H9 (cell line): ENCODE data around the gene AIFM1. TPM values are rescaled to one million over a fixed set of nuclear protein-coding genes. Genes with fewer than 3 reads are reported as not detected.

Source experiments
- DNase-seq: peaks from one replicate; pipeline ENCODE4 v3.0.0-alpha.2; 2017
- H2AFZ ChIP-seq: one replicate; pipeline ENCODE4 v1.6.1; 2013; ENCODE audit warnings: mild to moderate bottlenecking, low read length, control low read depth, moderate library complexity
- H2AK5ac ChIP-seq: 2 replicates; pipeline ENCODE4 v1.6.1; 2013; ENCODE audit warnings: low read length, control low read depth, mixed read lengths; ENCODE audit not compliant: insufficient read length
- H2BK120ac ChIP-seq: one replicate; pipeline ENCODE4 v1.6.1; 2013; ENCODE audit warnings: low read depth, mild to moderate bottlenecking, low read length, control low read depth, inconsistent platforms; ENCODE audit not compliant: poor library complexity, severe bottlenecking
- H2BK12ac ChIP-seq: 2 replicates; pipeline ENCODE4 v1.6.1; 2013; ENCODE audit warnings: low read length, control low read depth, mixed read lengths, low read depth; ENCODE audit not compliant: insufficient read length
- H2BK15ac ChIP-seq: 2 replicates; pipeline ENCODE4 v1.6.1; 2013; ENCODE audit warnings: low read depth, low read length, control low read depth
- H2BK20ac ChIP-seq: one replicate; pipeline ENCODE4 v1.6.1; 2013; ENCODE audit warnings: low read depth, mild to moderate bottlenecking, low read length, control low read depth, inconsistent platforms; ENCODE audit not compliant: poor library complexity, severe bottlenecking
- H2BK5ac ChIP-seq: 2 replicates; pipeline ENCODE4 v1.6.1; 2013; ENCODE audit warnings: low read length, control low read depth, mixed read lengths; ENCODE audit not compliant: insufficient read length
- H3K14ac ChIP-seq: 2 replicates; pipeline ENCODE4 v1.6.1; 2013; ENCODE audit warnings: low read length, control low read depth; ENCODE audit not compliant: insufficient read depth
- H3K18ac ChIP-seq: 2 replicates; pipeline ENCODE4 v1.6.1; 2013; ENCODE audit warnings: low read depth, mild to moderate bottlenecking, mixed read lengths, low read length, control low read depth; ENCODE audit not compliant: insufficient read length
- H3K23ac ChIP-seq: 2 replicates; pipeline ENCODE4 v1.6.1; 2013; ENCODE audit warnings: low read length, control low read depth, mixed read lengths, low read depth; ENCODE audit not compliant: insufficient read length
- H3K23me2 ChIP-seq: 2 replicates; pipeline ENCODE4 v1.6.1; 2013; ENCODE audit warnings: low read depth, mild to moderate bottlenecking, mixed read lengths, low read length, control low read depth; ENCODE audit not compliant: insufficient read length, poor library complexity, severe bottlenecking
- H3K27ac ChIP-seq: 2 replicates; pipeline ENCODE4 v1.5.1; 2013; ENCODE audit warnings: low read length, control low read depth, mixed read lengths, low read depth; ENCODE audit not compliant: insufficient read length
- H3K27me3 ChIP-seq: 2 replicates; pipeline ENCODE4 v1.6.1; 2013; ENCODE audit warnings: low read length, control low read depth, inconsistent platforms; ENCODE audit not compliant: insufficient read depth
- H3K4ac ChIP-seq: 2 replicates; pipeline ENCODE4 v1.6.1; 2013; ENCODE audit warnings: low read depth, mild to moderate bottlenecking, control low read depth, inconsistent platforms, low read length, moderate library complexity
- H3K4me1 ChIP-seq: 2 replicates; pipeline ENCODE4 v1.6.1; 2013; ENCODE audit warnings: low read length, control low read depth, inconsistent platforms; ENCODE audit not compliant: insufficient read depth
- H3K4me2 ChIP-seq: 2 replicates; pipeline ENCODE4 v1.6.1; 2013; ENCODE audit warnings: low read length, control low read depth, mixed read lengths; ENCODE audit not compliant: insufficient read length, insufficient read depth
- H3K56ac ChIP-seq: 2 replicates; pipeline ENCODE4 v1.6.1; 2013; ENCODE audit warnings: low read depth, mild to moderate bottlenecking, mixed read lengths, low read length, control low read depth; ENCODE audit not compliant: insufficient read length
- H3K79me1 ChIP-seq: 2 replicates; pipeline ENCODE4 v1.6.1; 2013; ENCODE audit warnings: low read depth, mild to moderate bottlenecking, moderate library complexity, low read length, control low read depth, inconsistent platforms; ENCODE audit not compliant: insufficient read depth, poor library complexity, severe bottlenecking
- H3K79me2 ChIP-seq: 2 replicates; pipeline ENCODE4 v1.6.1; 2013; ENCODE audit warnings: low read length, control low read depth, inconsistent platforms; ENCODE audit not compliant: insufficient read depth
- H3K9ac ChIP-seq: 2 replicates; pipeline ENCODE4 v1.6.1; 2013; ENCODE audit warnings: low read length, control low read depth, mixed read lengths; ENCODE audit not compliant: insufficient read length; ENCODE audit errors: extremely low read depth
- H3K9me3 ChIP-seq: one replicate; pipeline ENCODE4 v1.6.1; 2013; ENCODE audit warnings: low read depth, low read length, inconsistent platforms; ENCODE audit not compliant: control insufficient read depth
- H3T11ph ChIP-seq: one replicate; pipeline ENCODE4 v1.6.1; 2013; ENCODE audit warnings: mild to moderate bottlenecking, low read length, control low read depth, inconsistent platforms
- H4K20me1 ChIP-seq: one replicate; pipeline ENCODE4 v1.6.1; 2013; ENCODE audit not compliant: control insufficient read depth, insufficient read length, insufficient read depth
- H4K5ac ChIP-seq: 2 replicates; pipeline ENCODE4 v1.6.1; 2013; ENCODE audit warnings: low read depth, mild to moderate bottlenecking, mixed read lengths, low read length, control low read depth; ENCODE audit not compliant: insufficient read length
- H4K8ac ChIP-seq: replicated peaks from 2 replicates; pipeline ENCODE4 v1.6.1; 2013; ENCODE audit warnings: low read length, control low read depth, mixed read lengths, low read depth; ENCODE audit not compliant: insufficient read length
- H4K91ac ChIP-seq: 2 replicates; pipeline ENCODE4 v1.6.1; 2013; ENCODE audit warnings: low read depth, mild to moderate bottlenecking, moderate library complexity, mixed read lengths, low read length, control low read depth; ENCODE audit not compliant: insufficient read length
- H3K27ac Mint-ChIP-seq, 3 experiments: 2 replicates in 2 of 3; 3 replicates in 1 of 3; pipeline ENCODE4 v1.8.0; 2020 to 2021; ENCODE audit warnings: mixed read lengths in 3 of 3, mild to moderate bottlenecking in 1 of 3, moderate library complexity in 1 of 3
- H3K27me3 Mint-ChIP-seq: 2 replicates; pipeline ENCODE4 v1.8.0; 2021; ENCODE audit warnings: low read depth, mild to moderate bottlenecking, moderate library complexity, mixed read lengths
- H3K36me3 Mint-ChIP-seq, 3 experiments: 2 replicates in 2 of 3; 3 replicates in 1 of 3; pipeline ENCODE4 v1.8.0; 2020 to 2021; ENCODE audit warnings: low read depth in 3 of 3, mixed read lengths in 3 of 3; ENCODE audit not compliant: insufficient read depth in 1 of 3
- H3K4me1 Mint-ChIP-seq, 2 experiments: 2 replicates each; pipeline ENCODE4 v1.8.0; 2020; ENCODE audit warnings: mixed read lengths in 2 of 2
- H3K4me3 Mint-ChIP-seq, 2 experiments: 2 replicates in 1 of 2; 3 replicates in 1 of 2; pipeline ENCODE4 v1.8.0; 2020 to 2021; ENCODE audit warnings: mild to moderate bottlenecking in 2 of 2, mixed read lengths in 2 of 2, moderate library complexity in 1 of 2
- H3K9me3 Mint-ChIP-seq, 2 experiments: 2 replicates in 1 of 2; 3 replicates in 1 of 2; pipeline ENCODE4 v1.8.0; 2020; ENCODE audit warnings: mild to moderate bottlenecking in 2 of 2, mixed read lengths in 2 of 2, moderate library complexity in 1 of 2
- CTCF ChIP-seq: fragments of 200-600 bp; sonication (generic); conservative IDR thresholded peaks from 3 replicates; pipeline ENCODE4 v1.8.0; 2021; ENCODE audit warnings: antibody characterized with exemption, mild to moderate bottlenecking
- WGBS: extraction: QIAGEN DNeasy Blood & Tissue Kit; methylation state at CpG from one replicate; pipeline ENCODE4 v1.1.7; 2013; ENCODE audit warnings: missing lambda C conversion rate, low lambda C conversion rate, mixed read lengths; ENCODE audit not compliant: insufficient read length; ENCODE audit errors: extremely low coverage; 5-methylcytosine and 5-hydroxymethylcytosine counted together
- total RNA-seq: library from RNA; stranded (reverse); gene quantifications from 2 replicates; pipeline ENCODE4 v1.2.1, GENCODE V29; 2021

The AIFM1 gene
- total RNA-seq, 1 experiment from 2014 or later, result 43.7 TPM

DNA sequence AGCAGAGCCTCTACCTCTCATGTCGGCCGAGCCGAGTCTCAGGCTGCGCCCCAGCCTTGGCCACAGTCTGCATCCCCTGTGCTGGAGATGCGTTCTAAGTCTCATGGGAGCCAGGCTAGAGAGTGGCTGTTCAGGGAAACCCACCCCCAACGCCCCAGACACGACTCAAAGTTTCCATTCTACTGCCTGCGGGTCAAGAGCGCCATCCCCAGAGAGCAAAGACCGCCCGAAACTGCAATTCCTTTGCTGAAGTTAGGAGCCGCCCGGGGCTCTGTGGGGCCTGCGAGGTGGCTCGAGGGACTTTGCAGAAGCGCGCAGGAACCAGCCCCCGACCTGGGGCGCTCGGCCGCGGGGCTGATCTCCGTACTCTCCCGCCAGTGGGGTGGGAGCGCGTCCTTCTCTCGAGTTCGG, 45.3 kb downstream of the AIFM1 start:
- no peak overlapping the region for H3K9ac ChIP-seq
- no peaks in the 10 kb centered on the region for H4K20me1 ChIP-seq
- H3K4me3 Mint-ChIP-seq, result peak overlapping the region; percentile 47 to 83
- H3T11ph ChIP-seq, result no peak overlapping the region
- H4K5ac ChIP-seq, result no peak overlapping the region
- no peaks in the 10 kb centered on the region for H3K79me2 ChIP-seq
- H3K27ac ChIP-seq, result no peak overlapping the region
- no peak overlapping the region for H3K4ac ChIP-seq
- H2BK15ac ChIP-seq, result no peak overlapping the region
- H2BK20ac ChIP-seq, result no peak overlapping the region
- peaks cover 4 to 16% of the 10 kb centered on the region in 2 experiments; a peak in 3 of 4 replicates for H3K4me1 Mint-ChIP-seq
- H2AK5ac ChIP-seq, result no peak overlapping the region
- H3K27ac Mint-ChIP-seq, result peak overlapping the region in 2 of 3 experiments; percentile 23 to 46; a peak in 1 of 7 replicates
- H3K56ac ChIP-seq, result no peak overlapping the region
- no peak overlapping the region for H3K18ac ChIP-seq
- H2BK120ac ChIP-seq, result no peak overlapping the region
- no peaks in the 10 kb centered on the region for H3K27me3 ChIP-seq
- H3K4me1 ChIP-seq, result no peaks in the 10 kb centered on the region; the same call in 1 of the 2 replicates
- H2BK5ac ChIP-seq, result no peak overlapping the region
- H3K9me3 ChIP-seq, result peaks cover 8% of the 10 kb centered on the region
- H3K4me2 ChIP-seq, result peak overlapping the region; percentile 54
- H3K9me3 Mint-ChIP-seq, result peaks cover 0 to 78% of the 10 kb centered on the region in 2 experiments; a peak in 3 of 5 replicates
- no peak overlapping the region for H4K91ac ChIP-seq
- H3K23me2 ChIP-seq, result peaks cover 3% of the 10 kb centered on the region
- H3K36me3 Mint-ChIP-seq, result peaks cover 0 to 6% (median 5%) of the 10 kb centered on the region in 3 experiments; a peak in 4 of 7 replicates
- H3K79me1 ChIP-seq, result no peaks in the 10 kb centered on the region
- no peak for TF ChIP-seq CTCF
- no peak overlapping the region for H2BK12ac ChIP-seq
- H3K27me3 Mint-ChIP-seq, result peaks cover 50% of the 10 kb centered on the region
- no peak overlapping the region for H3K14ac ChIP-seq
- H2AFZ ChIP-seq, result no peak overlapping the region
- no peak overlapping the region for H3K23ac ChIP-seq
- WGBS, result no CpG with 5 or more reads among the region's 28 CpGs
- DNase-seq, result peak; percentile 57
- no peak overlapping the region for H4K8ac ChIP-seq
